ENCODE measurements around the gene ZNF33A.
A peak's percentile ranks its signal among the peaks of the same experiment; 100 is the strongest.

ZNF33A gene

GRCh38 chr10:37975401-37975991 is 35.0 kb upstream of the ZNF33A start:
- H3K4me3 ChIP-seq (replicated peaks; ENCODE audit: insufficient read depth, low read length), result peak overlapping the region; percentile 80
- H3K27me3 ChIP-seq (ENCODE audit: insufficient read depth, poor library complexity, severe bottlenecking), result no peaks in the 10 kb centered on the region
- peak overlapping the region; percentile 89 for H3K27ac ChIP-seq (replicated peaks)
- peak in 1 of 2 experiments; percentile 38 for DNase-seq (ENCODE audit: low read depth in 1 of 2, low spot score in 1 of 2)
- TF ChIP-seq REST (IDR thresholded peaks at IDR 0.05; ENCODE audit: insufficient replicate concordance, low read depth) (no peak), CTCF (IDR thresholded peaks at IDR 0.05; ENCODE audit: insufficient read depth, low read length) (no peak), POLR2AphosphoS5 (IDR thresholded peaks at IDR 0.05; ENCODE audit: low read depth) (no peak), GABPA (IDR thresholded peaks at IDR 0.05; ENCODE audit: low read depth) (no peak), SPI1 (IDR thresholded peaks at IDR 0.05; ENCODE audit: borderline replicate concordance, low read depth) (no peak)

GRCh38 chr10:37976091-37976879 is 34.2 kb upstream of the ZNF33A start, which contains the start of gene ZNF25:
ZNF25 (minus strand) TSS chr10:37976647; CDS start chr10:37971722, 4,925 bp downstream.
- TF ChIP-seq GABPA (IDR thresholded peaks at IDR 0.05; ENCODE audit: low read depth) (no peak), POLR2AphosphoS5 (IDR thresholded peaks at IDR 0.05; ENCODE audit: low read depth) (no peak; the same call in 1 of the 2 replicates), REST (IDR thresholded peaks at IDR 0.05; ENCODE audit: insufficient replicate concordance, low read depth) (peak; percentile 43), CTCF (IDR thresholded peaks at IDR 0.05; ENCODE audit: insufficient read depth, low read length) (peak; percentile 89), SPI1 (IDR thresholded peaks at IDR 0.05; ENCODE audit: borderline replicate concordance, low read depth) (no peak)
- peak within 1 kb of the TSS; percentile 89 for H3K27ac ChIP-seq (replicated peaks)
- peak within 1 kb of the TSS; percentile 80 for H3K4me3 ChIP-seq (replicated peaks; ENCODE audit: insufficient read depth, low read length)
- peak; percentile 99 for DNase-seq (ENCODE audit: low read depth in 1 of 2, low spot score in 1 of 2)
- H3K27me3 ChIP-seq (ENCODE audit: insufficient read depth, poor library complexity, severe bottlenecking), result no peaks in the 10 kb centered on the region

GRCh38 chr10:37976880-37977203 is 33.6 kb upstream of the ZNF33A start:
- Histone ChIP-seq H3K4me3 (replicated peaks; ENCODE audit: insufficient read depth, low read length) (peak overlapping the region; percentile 80), H3K27ac (replicated peaks) (peak overlapping the region; percentile 89), H3K27me3 (ENCODE audit: insufficient read depth, poor library complexity, severe bottlenecking) (no peaks in the 10 kb centered on the region)
- TF ChIP-seq GABPA (IDR thresholded peaks at IDR 0.05; ENCODE audit: low read depth) (no peak), SPI1 (IDR thresholded peaks at IDR 0.05; ENCODE audit: borderline replicate concordance, low read depth) (0 out of 2 replicates have a peak, but pooled peaks have one; percentile 20), POLR2AphosphoS5 (IDR thresholded peaks at IDR 0.05; ENCODE audit: low read depth) (no peak), CTCF (IDR thresholded peaks at IDR 0.05; ENCODE audit: insufficient read depth, low read length) (no peak)
- DNase-seq (ENCODE audit: low read depth in 1 of 2, low spot score in 1 of 2), result no peak
